ENCODE results near the gene E2F4.

Gene E2F4

GRCh38 chr16:67244387-67245185, 52.6 kb downstream of the E2F4 start:
- H3K4me1 ChIP-seq (ENCODE audit: control insufficient read depth in 1 of 2, insufficient read depth in 2 of 2, low read length in 2 of 2) = peaks cover 60 to 64% of the 10 kb centered on the region in 2 experiments
- no CpG with 5 or more reads among the region's 5 CpGs for WGBS (ENCODE audit: extremely low coverage, insufficient coverage, insufficient read length)

GRCh38 chr16:67245186-67245585, 53.2 kb downstream of the E2F4 start:
- Histone ChIP-seq H3K4ac (ENCODE audit: low read depth, low read length) (peak overlapping the region; percentile 9), H3K36me3 (ENCODE audit: control insufficient read depth in 1 of 2, insufficient read depth in 2 of 2, low read length in 2 of 2) (no peaks in the 10 kb centered on the region), H2BK120ac (ENCODE audit: insufficient read depth, low read length, poor library complexity) (peak overlapping the region; percentile 43), H3K79me1 (ENCODE audit: low read length) (peaks cover 37% of the 10 kb centered on the region), H3K23ac (ENCODE audit: low read length) (no peak overlapping the region), H4K91ac (ENCODE audit: low read depth, low read length) (peak overlapping the region; percentile 16), H4K12ac (ENCODE audit: low read depth, low read length) (peak overlapping the region; percentile 7), H4K8ac (ENCODE audit: low read depth, low read length) (no peak overlapping the region), H3K9ac (ENCODE audit: low read length) (no peak overlapping the region), H2AK5ac (ENCODE audit: low read length) (peak overlapping the region; percentile 75), H2BK12ac (ENCODE audit: low read length) (peak overlapping the region; percentile 63), H2BK5ac (ENCODE audit: low read depth, low read length, poor library complexity) (no peak overlapping the region), H3K79me2 (ENCODE audit: control insufficient read depth, insufficient read depth, low read length, poor library complexity) (peaks cover 5% of the 10 kb centered on the region), H3K4me1 (ENCODE audit: control insufficient read depth in 1 of 2, insufficient read depth in 2 of 2, low read length in 2 of 2) (peaks cover 60 to 64% of the 10 kb centered on the region in 2 experiments), H2AFZ (ENCODE audit: insufficient read depth, low read length, poor library complexity) (no peak overlapping the region), H3K27me3 (ENCODE audit: insufficient read depth, low read length) (peaks cover 26% of the 10 kb centered on the region), H3K4me3 (ENCODE audit: low read depth, low read length) (no peak overlapping the region), H3K14ac (ENCODE audit: low read length) (peak overlapping the region; percentile 70), H3K27ac (ENCODE audit: low read depth, low read length) (peak overlapping the region; percentile 93), H3K18ac (ENCODE audit: low read length) (peak overlapping the region; percentile 74), H3K9me3 (ENCODE audit: insufficient read depth, low read depth, low read length) (no peaks in the 10 kb centered on the region), H3K4me2 (ENCODE audit: low read length) (no peak overlapping the region)
- DNase-seq = no peak
- no CpG with 5 or more reads among the region's 4 CpGs for WGBS (ENCODE audit: extremely low coverage, insufficient coverage, insufficient read length)

More at GRCh38 chr16:67244387-67245185, 52.6 kb downstream of the E2F4 start:
- peak; percentile 60 to 61 for DNase-seq
- Histone ChIP-seq H4K91ac (ENCODE audit: low read depth, low read length) (peak overlapping the region; percentile 67), H3K23ac (ENCODE audit: low read length) (no peak overlapping the region), H3K27me3 (ENCODE audit: insufficient read depth, low read length) (peaks cover 20% of the 10 kb centered on the region), H2AFZ (ENCODE audit: insufficient read depth, low read length, poor library complexity) (no peak overlapping the region), H3K9ac (ENCODE audit: low read length) (no peak overlapping the region), H2AK5ac (ENCODE audit: low read length) (peak overlapping the region; percentile 77), H3K9me3 (ENCODE audit: insufficient read depth, low read depth, low read length) (no peaks in the 10 kb centered on the region), H3K4me3 (ENCODE audit: low read depth, low read length) (no peak overlapping the region), H4K8ac (ENCODE audit: low read depth, low read length) (peak overlapping the region; percentile 64), H2BK120ac (ENCODE audit: insufficient read depth, low read length, poor library complexity) (peak overlapping the region; percentile 43), H4K12ac (ENCODE audit: low read depth, low read length) (peak overlapping the region; percentile 40), H3K14ac (ENCODE audit: low read length) (peak overlapping the region; percentile 70), H3K18ac (ENCODE audit: low read length) (peak overlapping the region; percentile 74), H3K4ac (ENCODE audit: low read depth, low read length) (peak overlapping the region; percentile 9), H3K79me1 (ENCODE audit: low read length) (peaks cover 37% of the 10 kb centered on the region), H3K79me2 (ENCODE audit: control insufficient read depth, insufficient read depth, low read length, poor library complexity) (peaks cover 5% of the 10 kb centered on the region), H2BK12ac (ENCODE audit: low read length) (peak overlapping the region; percentile 63), H2BK5ac (ENCODE audit: low read depth, low read length, poor library complexity) (peak overlapping the region; percentile 36), H3K4me2 (ENCODE audit: low read length) (no peak overlapping the region), H3K36me3 (ENCODE audit: control insufficient read depth in 1 of 2, insufficient read depth in 2 of 2, low read length in 2 of 2) (no peaks in the 10 kb centered on the region), H3K27ac (ENCODE audit: low read depth, low read length) (peak overlapping the region; percentile 40)

- Histone ChIP-seq H3K27me3 (ENCODE audit: insufficient read depth, low read length) (peaks cover 27% of the 10 kb centered on the region), H3K4me1 (ENCODE audit: control insufficient read depth in 1 of 2, insufficient read depth in 2 of 2, low read length in 2 of 2) (peaks cover 56 to 60% of the 10 kb centered on the region in 2 experiments), H2BK12ac (ENCODE audit: low read length) (no peak overlapping the region), H3K9ac (ENCODE audit: low read length) (peak overlapping the region; percentile 5), H3K36me3 (ENCODE audit: control insufficient read depth in 1 of 2, insufficient read depth in 2 of 2, low read length in 2 of 2) (no peaks in the 10 kb centered on the region), H3K18ac (ENCODE audit: low read length) (peak overlapping the region; percentile 74), H2AFZ (ENCODE audit: insufficient read depth, low read length, poor library complexity) (peak overlapping the region; percentile 59), H2AK5ac (ENCODE audit: low read length) (no peak overlapping the region), H3K4ac (ENCODE audit: low read depth, low read length) (no peak overlapping the region), H3K79me1 (ENCODE audit: low read length) (peaks cover 33% of the 10 kb centered on the region), H3K79me2 (ENCODE audit: control insufficient read depth, insufficient read depth, low read length, poor library complexity) (peaks cover 5% of the 10 kb centered on the region), H4K91ac (ENCODE audit: low read depth, low read length) (peak overlapping the region; percentile 74), H4K8ac (ENCODE audit: low read depth, low read length) (peak overlapping the region; percentile 70), H2BK120ac (ENCODE audit: insufficient read depth, low read length, poor library complexity) (peak overlapping the region; percentile 43), H3K9me3 (ENCODE audit: insufficient read depth, low read depth, low read length) (no peaks in the 10 kb centered on the region), H3K4me3 (ENCODE audit: low read depth, low read length) (no peak overlapping the region), H3K23ac (ENCODE audit: low read length) (no peak overlapping the region), H3K4me2 (ENCODE audit: low read length) (peak overlapping the region; percentile 96), H2BK5ac (ENCODE audit: low read depth, low read length, poor library complexity) (no peak overlapping the region), H4K12ac (ENCODE audit: low read depth, low read length) (peak overlapping the region; percentile 49), H3K27ac (ENCODE audit: low read depth, low read length) (peak overlapping the region; percentile 93), H3K14ac (ENCODE audit: low read length) (peak overlapping the region; percentile 12)
- DNase-seq = peak; percentile 20 to 38
- WGBS (ENCODE audit: extremely low coverage, insufficient coverage, insufficient read length) = no CpG with 5 or more reads among the region's 8 CpGs
These were observed 53.7 kb downstream of the E2F4 start for GRCh38 chr16:67245674-67246080.

- Histone ChIP-seq H3K4me1 (ENCODE audit: control insufficient read depth in 1 of 2, insufficient read depth in 2 of 2, low read length in 2 of 2) (peaks cover 51 to 55% of the 10 kb centered on the region in 2 experiments), H3K18ac (ENCODE audit: low read length) (peak overlapping the region; percentile 66), H3K14ac (ENCODE audit: low read length) (peak overlapping the region; percentile 78), H3K79me2 (ENCODE audit: control insufficient read depth, insufficient read depth, low read length, poor library complexity) (peaks cover 3% of the 10 kb centered on the region), H3K4me2 (ENCODE audit: low read length) (peak overlapping the region; percentile 96), H3K27me3 (ENCODE audit: insufficient read depth, low read length) (peaks cover 27% of the 10 kb centered on the region), H3K9ac (ENCODE audit: low read length) (peak overlapping the region; percentile 5), H3K36me3 (ENCODE audit: control insufficient read depth in 1 of 2, insufficient read depth in 2 of 2, low read length in 2 of 2) (no peaks in the 10 kb centered on the region), H3K27ac (ENCODE audit: low read depth, low read length) (peak overlapping the region; percentile 93), H2BK120ac (ENCODE audit: insufficient read depth, low read length, poor library complexity) (peak overlapping the region; percentile 34), H4K91ac (ENCODE audit: low read depth, low read length) (peak overlapping the region; percentile 74), H3K79me1 (ENCODE audit: low read length) (peaks cover 29% of the 10 kb centered on the region), H2AK5ac (ENCODE audit: low read length) (no peak overlapping the region), H2AFZ (ENCODE audit: insufficient read depth, low read length, poor library complexity) (peak overlapping the region; percentile 59), H3K23ac (ENCODE audit: low read length) (no peak overlapping the region), H4K8ac (ENCODE audit: low read depth, low read length) (peak overlapping the region; percentile 70), H2BK12ac (ENCODE audit: low read length) (peak overlapping the region; percentile 38), H3K4me3 (ENCODE audit: low read depth, low read length) (peak overlapping the region; percentile 80), H3K4ac (ENCODE audit: low read depth, low read length) (peak overlapping the region; percentile 41), H2BK5ac (ENCODE audit: low read depth, low read length, poor library complexity) (peak overlapping the region; percentile 86), H4K12ac (ENCODE audit: low read depth, low read length) (peak overlapping the region; percentile 49), H3K9me3 (ENCODE audit: insufficient read depth, low read depth, low read length) (no peaks in the 10 kb centered on the region)
- no CpG with 5 or more reads among the region's 48 CpGs for WGBS (ENCODE audit: extremely low coverage, insufficient coverage, insufficient read length)
- peak; percentile 72 to 73 for DNase-seq
These were observed 54.3 kb downstream of the E2F4 start for GRCh38 chr16:67246081-67246755.
